ENCODE data around the gene CLDN6. TPM values are rescaled to one million over a fixed set of nuclear protein-coding genes. Genes with fewer than 3 reads are reported as not detected.

Gene CLDN6
- total and polyA plus RNA-seq, 2 of the 13 experiments (the other 11 are each of a cell fraction or from before 2014, with no cell fraction given) = 5.9 to 7.6 TPM

- TF ChIP-seq RERE (CRISPR knock-in tag; IDR thresholded peaks at IDR 0.05; ENCODE audit: low read depth) (peak; percentile 12; the same call in 1 of the 2 replicates), ZNF256 (CRISPR knock-in tag; conservative IDR thresholded peaks at IDR 0.05) (peak; percentile 98; the same call in 1 of the 2 replicates), NFIB (CRISPR knock-in tag; IDR thresholded peaks at IDR 0.05; ENCODE audit: borderline replicate concordance) (no peak), ZNF263 (CRISPR knock-in tag; IDR thresholded peaks at IDR 0.05) (peak; percentile 46; the same call in 1 of the 2 replicates), SMAD9 (CRISPR knock-in tag; IDR thresholded peaks at IDR 0.05) (peak; percentile 76; the same call in 1 of the 2 replicates), POLR2AphosphoS5 (IDR thresholded peaks at IDR 0.05; ENCODE audit: low read depth, low read length) (peak; percentile 71), ATF7 (IDR thresholded peaks at IDR 0.05) (no peak; the same call in 1 of the 2 replicates), ATF7 (CRISPR knock-in tag; IDR thresholded peaks at IDR 0.05) (peak; percentile 67), ZNF709 (CRISPR knock-in tag; IDR thresholded peaks at IDR 0.05) (peak; percentile 97), CHCHD3 (CRISPR knock-in tag; IDR thresholded peaks at IDR 0.05) (peak; percentile 91; the same call in 1 of the 2 replicates), ZBTB37 (CRISPR knock-in tag; IDR thresholded peaks at IDR 0.05) (peak; percentile 77; the same call in 1 of the 2 replicates), ZNF292 (CRISPR knock-in tag; IDR thresholded peaks at IDR 0.05; ENCODE audit: borderline replicate concordance, low read depth) (peak; percentile 42; the same call in 1 of the 2 replicates), DNMT1 (CRISPR knock-in tag; IDR thresholded peaks at IDR 0.05) (no peak), DMAP1 (CRISPR knock-in tag; IDR thresholded peaks at IDR 0.05) (peak; percentile 87), HNRNPK (IDR thresholded peaks at IDR 0.05; ENCODE audit: low read depth, low read length, poor library complexity, severe bottlenecking) (no peak), REXO4 (CRISPR knock-in tag; IDR thresholded peaks at IDR 0.05; ENCODE audit: borderline replicate concordance) (peak; percentile 50; the same call in 1 of the 2 replicates), SIN3B (IDR thresholded peaks at IDR 0.05; ENCODE audit: low read length) (peak; percentile 69; the same call in 1 of the 2 replicates)
- TF ChIP-seq, protein P1, sequence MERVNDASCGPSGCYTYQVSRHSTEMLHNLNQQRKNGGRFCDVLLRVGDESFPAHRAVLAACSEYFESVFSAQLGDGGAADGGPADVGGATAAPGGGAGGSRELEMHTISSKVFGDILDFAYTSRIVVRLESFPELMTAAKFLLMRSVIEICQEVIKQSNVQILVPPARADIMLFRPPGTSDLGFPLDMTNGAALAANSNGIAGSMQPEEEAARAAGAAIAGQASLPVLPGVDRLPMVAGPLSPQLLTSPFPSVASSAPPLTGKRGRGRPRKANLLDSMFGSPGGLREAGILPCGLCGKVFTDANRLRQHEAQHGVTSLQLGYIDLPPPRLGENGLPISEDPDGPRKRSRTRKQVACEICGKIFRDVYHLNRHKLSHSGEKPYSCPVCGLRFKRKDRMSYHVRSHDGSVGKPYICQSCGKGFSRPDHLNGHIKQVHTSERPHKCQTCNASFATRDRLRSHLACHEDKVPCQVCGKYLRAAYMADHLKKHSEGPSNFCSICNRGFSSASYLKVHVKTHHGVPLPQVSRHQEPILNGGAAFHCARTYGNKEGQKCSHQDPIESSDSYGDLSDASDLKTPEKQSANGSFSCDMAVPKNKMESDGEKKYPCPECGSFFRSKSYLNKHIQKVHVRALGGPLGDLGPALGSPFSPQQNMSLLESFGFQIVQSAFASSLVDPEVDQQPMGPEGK (CRISPR knock-in tag; IDR thresholded peaks at IDR 0.05) = peak; percentile 83
- TF ChIP-seq, protein P2, sequence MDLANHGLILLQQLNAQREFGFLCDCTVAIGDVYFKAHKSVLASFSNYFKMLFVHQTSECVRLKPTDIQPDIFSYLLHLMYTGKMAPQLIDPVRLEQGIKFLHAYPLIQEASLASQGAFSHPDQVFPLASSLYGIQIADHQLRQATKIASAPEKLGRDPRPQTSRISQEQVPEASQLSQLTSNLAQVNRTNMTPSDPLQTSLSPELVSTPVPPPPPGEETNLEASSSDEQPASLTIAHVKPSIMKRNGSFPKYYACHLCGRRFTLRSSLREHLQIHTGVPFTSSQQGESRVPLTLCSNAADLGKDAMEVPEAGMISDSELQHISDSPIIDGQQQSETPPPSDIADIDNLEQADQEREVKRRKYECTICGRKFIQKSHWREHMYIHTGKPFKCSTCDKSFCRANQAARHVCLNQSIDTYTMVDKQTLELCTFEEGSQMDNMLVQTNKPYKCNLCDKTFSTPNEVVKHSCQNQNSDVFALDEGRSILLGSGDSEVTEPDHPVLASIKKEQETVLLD (CRISPR knock-in tag; IDR thresholded peaks at IDR 0.05; ENCODE audit: low read depth) = no peak; the same call in 1 of the 2 replicates
Observed at GRCh38 chr16:2968738-2969544, 49.0 kb downstream of the CLDN6 start, which contains the start of gene PAQR4 (continued).
